ENCODE data around the gene KRTAP4-5.
"Not testable (repeated sequence)": the region's sequence is repeated elsewhere in the genome, so short reads cannot be mapped to it uniquely, and the experiment has no call there.

KRTAP4-5 gene

DNA sequence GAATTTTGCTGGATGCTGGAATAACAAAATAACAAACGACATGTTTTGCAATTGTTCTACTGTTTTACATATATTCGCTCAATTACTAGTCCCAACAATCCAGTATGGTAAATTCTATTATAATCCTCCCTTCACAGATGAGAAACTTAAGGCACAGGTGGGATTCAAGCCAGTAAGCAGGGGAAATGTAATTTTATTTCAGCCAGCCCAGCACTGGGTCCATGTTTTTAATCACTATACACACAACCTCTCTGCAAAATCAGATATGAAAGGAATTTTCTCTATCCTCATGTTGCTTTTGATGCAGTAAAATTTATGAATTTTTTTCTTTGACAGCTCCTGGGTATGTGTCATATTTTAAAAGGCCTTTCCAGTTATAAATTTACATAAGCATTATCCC lies 4.4 kb downstream of the KRTAP4-5 start:
- no peak for DNase-seq

GRCh38 chr17:41144846-41145245 lies 4.8 kb downstream of the KRTAP4-5 start:
- DNase-seq: no peak

DNA sequence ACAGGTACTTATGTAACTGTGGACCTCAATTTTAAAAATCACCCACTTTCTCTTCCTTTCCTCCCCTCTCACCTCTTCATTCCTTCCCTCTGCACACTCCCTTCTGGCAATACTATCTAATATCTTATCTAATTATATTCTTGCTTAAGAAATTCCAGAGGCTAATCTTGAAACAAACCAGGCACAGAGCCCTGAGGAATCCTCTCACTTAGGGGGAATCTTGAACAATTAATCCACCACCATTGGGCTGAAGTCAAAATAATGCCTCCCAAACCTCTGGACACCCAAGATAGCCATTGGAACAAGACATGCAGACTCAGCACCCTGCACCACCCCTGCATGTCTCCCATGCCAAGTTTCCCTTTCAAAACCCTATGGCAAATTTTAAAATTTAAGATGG lies 8.3 kb downstream of the KRTAP4-5 start:
- no peak for DNase-seq

GRCh38 chr17:41140360-41141131 lies 9.1 kb downstream of the KRTAP4-5 start, which contains the start of gene KRTAP4-6:
Gene KRTAP4-6 (minus strand): TSS chr17:41140544. CDS start chr17:41140487, 57 bp downstream.
- DNase-seq: no peak

DNA sequence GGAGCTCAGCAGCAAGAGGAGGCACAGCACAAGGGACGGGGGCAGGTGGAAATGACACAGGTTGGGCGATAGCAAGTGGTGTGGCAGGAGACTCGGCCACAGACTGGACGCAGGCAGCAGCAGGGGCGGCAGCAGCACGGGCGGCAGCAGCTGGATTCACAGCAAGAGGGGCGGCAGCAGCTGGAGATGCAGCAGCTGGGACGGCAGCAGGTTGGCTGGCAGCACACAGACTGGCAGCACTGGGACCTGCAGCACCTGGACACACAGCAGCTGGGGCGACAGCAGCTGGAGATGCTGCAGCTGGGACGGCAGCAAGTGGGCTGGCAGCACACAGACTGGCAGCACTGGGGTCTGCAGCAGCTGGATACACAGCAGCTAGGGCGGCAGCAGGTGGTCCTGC lies 9.8 kb downstream of the KRTAP4-5 start:
- DNase-seq: not testable (repeated sequence)

- no peak for DNase-seq
These were observed 15.5 kb downstream of the KRTAP4-5 start for GRCh38 chr17:41133880-41134735.

DNA sequence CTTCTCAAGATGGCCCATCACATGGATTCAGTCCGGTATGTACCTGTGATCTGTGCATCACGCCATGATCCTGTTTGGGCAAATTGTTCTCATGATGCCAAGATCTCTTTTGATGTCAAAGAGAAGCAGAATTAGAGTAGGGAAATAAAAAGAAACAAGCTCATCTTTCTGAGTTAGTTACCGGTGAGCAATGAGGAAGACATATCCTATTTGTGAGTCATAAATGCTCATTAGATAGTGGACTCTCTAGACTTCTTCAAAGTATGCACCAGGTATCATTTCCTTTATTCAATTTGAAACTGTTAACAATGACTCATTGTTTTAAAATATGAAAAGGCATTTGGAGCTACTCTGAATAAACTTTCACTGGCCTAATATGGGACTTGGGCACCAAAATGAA lies 17.6 kb downstream of the KRTAP4-5 start:
- DNase-seq: no peak

DNA sequence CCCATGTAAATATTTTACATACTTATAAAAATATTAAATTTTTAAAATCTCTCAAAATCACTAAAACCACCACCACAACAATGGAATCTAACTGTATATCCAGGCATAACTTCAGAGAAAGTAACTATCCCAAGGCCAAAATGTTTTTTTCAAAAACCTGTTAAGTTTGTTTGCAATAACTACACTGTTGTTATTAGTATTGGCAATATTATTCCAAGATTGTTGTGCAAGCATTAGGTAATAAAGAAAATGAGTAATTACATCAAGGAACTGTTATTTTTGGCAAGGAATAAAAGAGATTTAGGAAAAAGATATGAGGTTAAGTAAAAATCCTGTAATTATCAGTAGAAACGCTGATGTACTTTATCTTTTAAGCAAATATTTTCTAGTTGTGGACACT lies 22.3 kb downstream of the KRTAP4-5 start:
- no peak for DNase-seq

DNA sequence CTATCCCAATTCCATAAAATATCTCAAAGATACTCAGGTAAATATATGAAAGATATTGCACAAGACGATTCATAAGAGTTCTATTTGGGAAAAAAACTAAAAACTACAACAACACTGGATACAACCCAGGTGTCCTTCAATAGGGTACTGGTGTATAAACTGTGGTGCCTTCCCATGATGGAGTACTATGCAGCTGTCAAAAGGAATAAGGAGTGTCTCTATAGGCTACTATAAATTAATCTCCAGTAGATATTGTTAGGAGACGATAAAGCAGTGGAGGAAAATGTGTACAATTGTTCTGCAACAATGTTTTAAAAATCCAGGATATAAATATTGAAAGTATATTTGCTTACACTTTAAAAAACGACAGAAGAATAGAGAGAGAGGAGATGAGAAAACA lies 23.2 kb downstream of the KRTAP4-5 start:
- DNase-seq: no peak

- DNase-seq: no peak
These were observed 24.6 kb downstream of the KRTAP4-5 start for GRCh38 chr17:41125064-41125463.

GRCh38 chr17:41123991-41124371 lies 25.6 kb downstream of the KRTAP4-5 start, which contains the start of gene KRTAP4-12:
Gene KRTAP4-12 (minus strand): TSS chr17:41124182. CDS start chr17:41124122, 60 bp downstream.
- not testable (repeated sequence) for DNase-seq

- DNase-seq: not testable (repeated sequence)
These were observed 26.2 kb downstream of the KRTAP4-5 start for GRCh38 chr17:41123292-41123990.

DNA sequence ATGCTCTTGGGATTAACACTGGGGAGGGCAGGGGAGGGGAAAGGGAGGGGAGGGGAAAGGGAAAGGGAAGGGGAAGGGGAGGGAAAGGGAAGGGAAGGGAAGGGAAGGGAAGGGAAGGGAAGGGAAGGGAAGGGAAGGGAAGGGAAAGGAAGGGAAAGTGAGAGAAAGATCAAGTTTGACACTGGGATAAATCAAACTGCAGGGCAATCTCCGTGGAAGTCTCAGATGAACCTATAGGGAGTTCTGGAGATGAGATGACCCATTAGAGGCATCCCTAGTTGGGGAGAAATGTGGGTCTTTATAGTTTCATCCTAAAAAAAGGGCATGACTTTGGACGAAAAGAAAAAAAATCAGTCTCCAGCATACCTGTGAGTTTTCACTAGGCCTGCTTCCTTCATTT lies 27.9 kb downstream of the KRTAP4-5 start:
- DNase-seq: no peak

DNA sequence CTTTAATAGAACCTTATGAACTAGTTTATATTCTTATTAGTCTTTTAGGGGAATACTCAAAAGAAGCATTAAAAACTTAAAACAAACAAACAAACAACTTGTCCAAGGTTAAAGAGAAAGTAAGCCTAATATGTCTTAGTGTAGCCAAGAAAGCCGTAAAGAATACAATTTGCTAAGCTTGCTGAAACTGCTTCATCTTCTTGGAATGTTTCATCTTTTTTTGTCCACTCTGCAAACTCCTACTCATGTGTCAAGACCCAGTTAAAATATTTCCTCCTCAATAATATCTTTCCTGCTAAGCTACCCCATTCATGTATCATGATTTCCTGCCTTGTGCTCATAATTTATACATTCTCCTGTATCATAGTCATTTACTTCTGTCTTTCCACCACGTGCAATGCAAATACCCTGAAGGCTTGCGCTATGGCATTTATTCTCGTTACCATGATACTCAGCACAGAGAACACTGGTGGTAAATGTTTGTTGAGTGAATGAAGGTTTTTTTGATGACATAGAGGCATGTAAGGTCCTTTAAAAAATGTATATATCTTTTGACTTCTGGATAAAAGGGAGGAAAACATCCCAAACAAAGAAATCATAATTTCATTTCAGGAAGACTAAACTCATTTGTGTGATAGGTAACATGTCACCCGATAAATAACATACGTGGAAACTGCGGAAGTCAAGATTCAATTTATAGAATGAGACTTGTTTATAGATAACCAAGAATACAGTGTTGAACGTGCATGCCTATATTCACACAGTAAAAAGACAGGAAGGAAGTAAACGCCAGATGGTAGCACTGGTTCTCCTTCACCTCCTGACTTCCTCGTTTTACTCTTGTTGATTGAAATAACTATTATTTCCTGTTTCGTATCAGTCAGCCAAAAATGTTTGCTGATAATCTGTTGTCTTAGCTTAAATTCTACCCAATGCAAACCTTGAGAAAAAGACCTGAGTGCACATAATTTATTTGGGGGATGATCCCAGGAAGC lies 29.6 kb downstream of the KRTAP4-5 start:
- not testable (repeated sequence) for DNase-seq

- no peak for DNase-seq
These were observed 30.9 kb downstream of the KRTAP4-5 start for GRCh38 chr17:41118721-41119120.

DNA sequence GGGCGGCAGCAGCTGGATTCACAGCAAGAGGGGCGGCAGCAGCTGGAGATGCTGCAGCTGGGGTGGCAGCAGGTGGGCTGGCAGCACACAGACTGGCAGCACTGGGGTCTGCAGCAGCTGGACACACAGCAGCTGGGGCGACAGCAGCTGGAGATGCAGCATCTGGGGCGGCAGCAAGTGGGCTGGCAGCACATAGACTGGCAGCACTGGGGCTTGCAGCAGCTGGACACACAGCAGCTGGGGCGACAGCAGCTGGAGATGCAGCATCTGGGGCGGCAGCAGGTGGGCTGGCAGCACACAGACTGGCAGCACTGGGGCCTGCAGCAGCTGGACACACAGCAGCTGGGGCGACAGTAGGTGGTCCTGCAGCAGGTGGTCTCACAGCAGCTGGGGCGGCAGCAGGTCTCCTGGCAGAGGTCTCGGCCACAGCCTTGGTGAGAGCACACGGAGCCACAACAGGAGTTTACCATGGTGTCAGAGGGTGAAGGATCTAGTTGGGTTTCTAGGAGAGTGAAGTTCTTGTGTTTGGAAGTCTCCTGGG lies 31.7 kb downstream of the KRTAP4-5 start, which contains the start of gene KRTAP4-11:
KRTAP4-11 (minus strand) TSS at position 528 of the 541 bp plus-strand sequence; CDS start at position 470, 58 bp downstream.
- not testable (repeated sequence) for DNase-seq

DNA sequence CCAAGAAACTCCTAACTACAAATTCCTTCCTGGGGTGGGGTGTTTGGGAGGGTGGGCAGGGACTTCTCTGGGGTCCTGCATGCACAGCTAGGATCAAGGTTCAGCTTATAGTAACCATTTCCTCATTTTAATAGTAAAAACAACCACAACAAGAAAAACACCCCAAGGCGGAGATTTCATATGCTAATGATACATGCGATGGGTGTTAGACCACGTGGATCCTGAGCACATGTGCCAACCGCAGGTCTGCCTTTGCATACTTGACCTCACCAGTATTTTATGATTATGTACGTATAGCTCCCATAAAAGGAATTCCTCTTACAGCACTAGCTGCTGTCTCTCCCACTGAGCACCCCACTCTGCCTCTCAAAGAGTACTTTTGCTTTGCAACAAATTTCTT lies 33.3 kb downstream of the KRTAP4-5 start:
- no peak for DNase-seq

DNA sequence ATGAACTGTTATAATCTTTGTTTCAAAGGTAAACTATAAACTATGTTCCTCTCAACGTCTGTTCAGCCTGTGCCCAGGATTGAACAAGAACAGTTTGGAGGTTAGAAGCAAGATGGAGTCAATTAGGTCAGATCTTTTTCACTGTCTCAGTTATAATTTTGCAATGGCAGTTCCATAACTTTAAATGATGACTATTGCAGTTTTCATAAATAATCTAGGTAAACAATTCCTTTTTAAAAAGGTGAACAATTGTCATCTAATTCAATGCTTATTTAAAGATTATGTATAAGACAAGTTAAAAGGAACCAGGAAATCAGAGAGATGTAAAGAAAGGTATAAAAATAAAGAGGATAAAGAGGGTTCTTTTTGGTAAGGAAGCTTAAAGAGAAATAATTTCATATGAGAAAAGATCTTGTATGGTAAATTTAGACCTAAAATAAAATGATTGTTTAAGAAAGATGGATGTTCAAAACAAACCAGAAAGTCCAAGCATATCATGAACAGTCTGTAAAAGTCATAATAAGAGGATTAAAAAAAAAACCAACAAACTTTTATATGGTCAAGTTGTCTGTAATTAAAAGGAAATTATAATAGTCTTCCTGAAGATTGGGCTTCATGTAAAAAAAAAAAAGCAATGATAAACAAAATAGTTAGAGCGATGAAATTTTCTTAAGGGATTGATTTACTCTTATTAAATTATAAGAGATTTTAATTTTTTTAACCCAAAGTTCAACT lies 38.3 kb downstream of the KRTAP4-5 start:
- no peak for DNase-seq

- not testable (repeated sequence) for DNase-seq
These were observed 40.8 kb downstream of the KRTAP4-5 start for GRCh38 chr17:41108728-41109386.

- DNase-seq: no peak
These were observed 41.6 kb downstream of the KRTAP4-5 start for GRCh38 chr17:41107941-41108450.
